MM.1S (cell line): Measurements from ENCODE around the gene TTLL5.

Experiments used
- DNase-seq: peaks from one replicate; pipeline ENCODE4 v3.0.0-alpha.2; 2015
- H2AFZ ChIP-seq: fragments of 300-600 bp; sonication (generic); 2 replicates; pipeline ENCODE4 v1.6.0; 2016; ENCODE audit warnings: antibody characterized with exemption, low read length
- H3F3A ChIP-seq: fragments of 300-600 bp; sonication (generic); 2 replicates; pipeline ENCODE4 v1.6.1; 2016; ENCODE audit warnings: mild to moderate bottlenecking, antibody characterized with exemption, low read length, moderate library complexity, mixed read lengths; ENCODE audit not compliant: insufficient read depth
- H3K27ac ChIP-seq: fragments of 300-600 bp; sonication (generic); 2 replicates; pipeline ENCODE4 v1.5.1; 2016; ENCODE audit warnings: mild to moderate bottlenecking, low read length
- H3K27me3 ChIP-seq: fragments of 300-600 bp; sonication (generic); replicated peaks from 2 replicates; pipeline ENCODE4 v1.6.0; 2016; ENCODE audit warnings: low read length; ENCODE audit not compliant: insufficient read depth
- H3K36me3 ChIP-seq: fragments of 300-600 bp; sonication (generic); replicated peaks from 2 replicates; pipeline ENCODE4 v1.6.1; 2016; ENCODE audit warnings: mild to moderate bottlenecking, low read length, mixed read lengths; ENCODE audit not compliant: insufficient read depth
- H3K4me1 ChIP-seq: fragments of 300-600 bp; sonication (generic); 2 replicates; pipeline ENCODE4 v1.6.1; 2016; ENCODE audit warnings: low read length, mixed read lengths
- H3K4me2 ChIP-seq: fragments of 300-600 bp; sonication (generic); 2 replicates; pipeline ENCODE4 v1.6.0; 2016; ENCODE audit warnings: low read depth, low read length
- H3K4me3 ChIP-seq: fragments of 300-600 bp; sonication (generic); 2 replicates; pipeline ENCODE4 v1.5.1; 2016; ENCODE audit warnings: low read length, mixed read lengths
- H3K79me2 ChIP-seq: fragments of 300-600 bp; sonication (generic); 2 replicates; pipeline ENCODE4 v1.6.1; 2016; ENCODE audit warnings: mixed run types, low read length, mixed read lengths
- H3K9ac ChIP-seq: fragments of 300-600 bp; sonication (generic); 2 replicates; pipeline ENCODE4 v1.6.1; 2016; ENCODE audit warnings: low read length, mixed read lengths
- H3K9me2 ChIP-seq: fragments of 300-600 bp; sonication (generic); replicated peaks from 2 replicates; pipeline ENCODE4 v1.6.1; 2016; ENCODE audit warnings: mild to moderate bottlenecking, low read length, mixed read lengths; ENCODE audit not compliant: insufficient read depth
- H3K9me3 ChIP-seq: fragments of 300-600 bp; sonication (generic); replicated peaks from 2 replicates; pipeline ENCODE4 v1.6.1; 2016; ENCODE audit warnings: mild to moderate bottlenecking, low read length, mixed read lengths; ENCODE audit not compliant: insufficient read depth
- H4K20me1 ChIP-seq: fragments of 300-600 bp; sonication (generic); 2 replicates; pipeline ENCODE4 v1.6.1; 2016; ENCODE audit warnings: mild to moderate bottlenecking, low read length, moderate library complexity, mixed read lengths; ENCODE audit not compliant: insufficient read depth
- EZH2 ChIP-seq: fragments of 300-600 bp; sonication (generic); optimal IDR thresholded peaks from 2 replicates; pipeline ENCODE3; 2017; ENCODE audit warnings: low read depth, mild to moderate bottlenecking, antibody characterized with exemption, low read length, mixed read lengths
- EZH2phosphoT487 ChIP-seq: fragments of 300-600 bp; sonication (generic); IDR thresholded peaks from 2 replicates; pipeline ENCODE4 v1.6.1; 2018; ENCODE audit warnings: antibody characterized with exemption, low read length
- TF ChIP-seq, protein P1 (sequence below): fragments of 300-600 bp; sonication (generic); IDR thresholded peaks from 2 replicates; pipeline ENCODE4 v1.5.1; 2016; ENCODE audit warnings: antibody characterized with exemption, low read length, mixed read lengths

The TTLL5 gene

DNA sequence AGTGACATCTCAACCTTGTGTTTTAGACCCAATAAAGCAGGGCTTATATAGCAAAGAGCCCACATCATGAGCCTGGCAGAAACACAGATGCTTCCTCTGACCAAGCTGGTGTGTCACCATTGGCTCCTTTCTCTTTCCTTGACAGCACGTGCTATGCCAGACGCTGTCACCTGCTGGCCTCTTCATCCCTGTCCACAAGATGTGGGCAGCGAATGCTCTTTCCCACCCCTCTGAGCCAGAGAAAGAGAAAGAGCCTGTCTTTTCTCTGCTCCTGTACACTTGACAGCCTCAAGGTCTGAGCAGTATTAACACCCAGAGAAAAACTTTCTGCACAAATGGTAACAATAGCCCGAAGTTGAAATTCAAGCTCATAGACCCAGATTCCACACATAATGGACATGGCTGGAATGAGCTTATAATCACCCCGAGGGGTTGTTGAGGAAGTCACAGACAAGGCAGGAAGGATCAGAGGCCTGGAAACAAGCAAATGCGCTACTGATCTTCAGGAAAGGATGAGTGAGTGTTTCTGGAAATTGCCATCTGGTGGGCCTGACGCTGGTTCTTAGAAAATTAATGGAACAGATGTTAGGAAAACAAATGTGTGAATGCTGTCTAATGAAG lies 311.9 kb downstream of the TTLL5 start:
- Histone ChIP-seq H3K4me3 (no peak overlapping the region), H3K9me3 (no peaks in the 10 kb centered on the region), H4K20me1 (no peaks in the 10 kb centered on the region), H3F3A (no peaks in the 10 kb centered on the region), H3K79me2 (no peaks in the 10 kb centered on the region), H2AFZ (no peak overlapping the region), H3K27ac (no peak overlapping the region), H3K9me2 (no peaks in the 10 kb centered on the region), H3K9ac (no peak overlapping the region), H3K36me3 (no peaks in the 10 kb centered on the region), H3K4me1 (no peaks in the 10 kb centered on the region), H3K4me2 (no peak overlapping the region), H3K27me3 (no peaks in the 10 kb centered on the region)
- DNase-seq: no peak
- TF ChIP-seq EZH2phosphoT487: no peak
- TF ChIP-seq EZH2: no peak
- TF ChIP-seq, protein P1, sequence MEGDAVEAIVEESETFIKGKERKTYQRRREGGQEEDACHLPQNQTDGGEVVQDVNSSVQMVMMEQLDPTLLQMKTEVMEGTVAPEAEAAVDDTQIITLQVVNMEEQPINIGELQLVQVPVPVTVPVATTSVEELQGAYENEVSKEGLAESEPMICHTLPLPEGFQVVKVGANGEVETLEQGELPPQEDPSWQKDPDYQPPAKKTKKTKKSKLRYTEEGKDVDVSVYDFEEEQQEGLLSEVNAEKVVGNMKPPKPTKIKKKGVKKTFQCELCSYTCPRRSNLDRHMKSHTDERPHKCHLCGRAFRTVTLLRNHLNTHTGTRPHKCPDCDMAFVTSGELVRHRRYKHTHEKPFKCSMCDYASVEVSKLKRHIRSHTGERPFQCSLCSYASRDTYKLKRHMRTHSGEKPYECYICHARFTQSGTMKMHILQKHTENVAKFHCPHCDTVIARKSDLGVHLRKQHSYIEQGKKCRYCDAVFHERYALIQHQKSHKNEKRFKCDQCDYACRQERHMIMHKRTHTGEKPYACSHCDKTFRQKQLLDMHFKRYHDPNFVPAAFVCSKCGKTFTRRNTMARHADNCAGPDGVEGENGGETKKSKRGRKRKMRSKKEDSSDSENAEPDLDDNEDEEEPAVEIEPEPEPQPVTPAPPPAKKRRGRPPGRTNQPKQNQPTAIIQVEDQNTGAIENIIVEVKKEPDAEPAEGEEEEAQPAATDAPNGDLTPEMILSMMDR: no peak

DNA sequence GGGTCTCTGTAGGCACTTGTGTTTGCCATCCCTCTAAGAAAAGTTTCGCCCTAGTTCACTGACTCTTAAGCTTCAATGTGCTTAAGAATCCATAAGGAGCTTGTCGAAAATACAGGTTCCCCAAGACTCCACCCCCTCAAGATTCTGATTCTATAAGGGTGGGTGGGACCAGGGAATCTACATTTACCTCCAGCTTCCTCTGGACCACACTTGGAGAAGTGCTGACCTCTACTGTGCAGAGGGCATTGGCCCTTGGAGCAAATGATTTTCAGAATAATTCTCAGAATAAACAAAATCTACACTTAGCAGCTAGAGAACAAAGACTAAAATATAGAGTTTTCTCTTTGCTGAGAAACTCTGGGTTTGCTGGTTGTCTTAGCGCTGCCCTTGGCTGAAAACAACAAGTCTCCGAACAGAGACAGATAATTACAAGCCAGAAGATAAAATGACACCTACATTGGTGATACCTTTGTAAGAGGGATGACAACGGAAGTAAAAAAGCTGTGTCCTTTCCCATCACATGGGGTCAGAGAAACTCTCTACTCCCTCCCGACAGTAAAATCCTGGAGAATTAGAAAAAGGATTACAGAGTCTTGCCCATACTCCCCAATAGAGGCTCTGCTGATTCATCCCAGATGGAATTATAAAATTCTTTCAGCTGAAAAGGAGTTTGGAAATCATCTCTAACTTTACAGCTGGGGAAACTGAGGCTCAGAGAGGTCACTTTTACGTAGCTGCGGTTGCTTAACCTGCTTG lies 316.0 kb downstream of the TTLL5 start:
- Histone ChIP-seq H3K9ac (no peak overlapping the region), H3K36me3 (no peaks in the 10 kb centered on the region), H3K79me2 (no peaks in the 10 kb centered on the region), H3K4me2 (no peak overlapping the region), H3K9me3 (no peaks in the 10 kb centered on the region), H4K20me1 (no peaks in the 10 kb centered on the region), H3K4me1 (no peaks in the 10 kb centered on the region), H3K9me2 (no peaks in the 10 kb centered on the region), H2AFZ (no peak overlapping the region), H3F3A (no peaks in the 10 kb centered on the region), H3K4me3 (no peak overlapping the region), H3K27me3 (no peaks in the 10 kb centered on the region), H3K27ac (no peak overlapping the region)
- DNase-seq: no peak
- TF ChIP-seq, protein P1: no peak
- TF ChIP-seq EZH2phosphoT487 (no peak), EZH2 (no peak)

DNA sequence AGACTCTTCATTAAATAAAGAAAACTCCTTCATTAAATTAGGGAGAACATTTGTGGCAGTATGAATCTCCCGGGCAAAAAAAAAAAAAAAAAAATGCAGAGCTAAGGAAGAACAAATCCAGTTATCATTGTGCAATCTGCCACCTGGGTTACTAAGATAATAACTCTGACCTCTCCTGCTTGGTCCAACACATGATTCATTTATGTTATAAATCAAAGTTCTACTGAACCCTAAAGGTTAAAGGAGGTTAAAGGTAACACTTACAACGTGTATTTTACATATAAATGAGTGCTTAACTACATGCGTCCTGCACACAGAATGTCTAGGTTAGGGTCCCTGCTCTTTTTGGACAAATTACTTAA lies 316.5 kb downstream of the TTLL5 start:
- no peak overlapping the region for H3K27ac ChIP-seq
- no peak overlapping the region for H3K4me3 ChIP-seq
- no peaks in the 10 kb centered on the region for H3K9me3 ChIP-seq
- no peaks in the 10 kb centered on the region for H3K4me1 ChIP-seq
- H3K9ac ChIP-seq: no peak overlapping the region
- no peaks in the 10 kb centered on the region for H3K9me2 ChIP-seq
- no peaks in the 10 kb centered on the region for H3K36me3 ChIP-seq
- no peak overlapping the region for H2AFZ ChIP-seq
- TF ChIP-seq, protein P1: no peak
- TF ChIP-seq EZH2phosphoT487 (no peak), EZH2 (no peak)
- DNase-seq: no peak
- H3K79me2 ChIP-seq: no peaks in the 10 kb centered on the region
- H3K27me3 ChIP-seq: no peaks in the 10 kb centered on the region
- H4K20me1 ChIP-seq: no peaks in the 10 kb centered on the region
- no peaks in the 10 kb centered on the region for H3F3A ChIP-seq
- no peak overlapping the region for H3K4me2 ChIP-seq
